Activated CD4-positive, alpha-beta T cell treated with anti-CD3 and anti-CD28 coated beads for 4 hours (primary cell): ENCODE data around the gene DCLRE1C.
"Not testable (repeated sequence)": the region's sequence is repeated elsewhere in the genome, so short reads cannot be mapped to it uniquely, and the experiment has no call there.

ENCODE experiments used
- DNase-seq, 2 donors: peaks; one replicate each; pipeline ENCODE4 v3.0.0-alpha.2; 2020

Gene DCLRE1C

DNA sequence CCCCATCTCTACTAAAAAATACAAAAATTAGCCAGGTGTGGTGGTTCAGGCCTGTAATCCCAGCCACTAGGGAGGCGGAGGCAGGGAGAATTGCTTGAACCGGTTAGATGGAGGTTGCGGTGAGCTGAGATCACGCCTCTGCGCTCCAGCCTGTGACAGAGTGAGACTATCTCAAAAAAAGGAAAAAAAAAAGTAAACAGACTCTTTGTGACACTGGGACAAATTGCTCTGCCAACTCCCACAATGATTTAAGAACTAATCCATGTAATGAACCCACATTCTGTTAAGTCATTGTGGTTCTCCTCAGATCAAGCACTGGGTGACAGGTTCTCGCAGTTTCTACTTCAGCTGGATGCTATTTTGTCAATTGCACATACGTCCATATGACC, 11.0 kb downstream of the DCLRE1C start:
- not testable (repeated sequence) for DNase-seq

DNA sequence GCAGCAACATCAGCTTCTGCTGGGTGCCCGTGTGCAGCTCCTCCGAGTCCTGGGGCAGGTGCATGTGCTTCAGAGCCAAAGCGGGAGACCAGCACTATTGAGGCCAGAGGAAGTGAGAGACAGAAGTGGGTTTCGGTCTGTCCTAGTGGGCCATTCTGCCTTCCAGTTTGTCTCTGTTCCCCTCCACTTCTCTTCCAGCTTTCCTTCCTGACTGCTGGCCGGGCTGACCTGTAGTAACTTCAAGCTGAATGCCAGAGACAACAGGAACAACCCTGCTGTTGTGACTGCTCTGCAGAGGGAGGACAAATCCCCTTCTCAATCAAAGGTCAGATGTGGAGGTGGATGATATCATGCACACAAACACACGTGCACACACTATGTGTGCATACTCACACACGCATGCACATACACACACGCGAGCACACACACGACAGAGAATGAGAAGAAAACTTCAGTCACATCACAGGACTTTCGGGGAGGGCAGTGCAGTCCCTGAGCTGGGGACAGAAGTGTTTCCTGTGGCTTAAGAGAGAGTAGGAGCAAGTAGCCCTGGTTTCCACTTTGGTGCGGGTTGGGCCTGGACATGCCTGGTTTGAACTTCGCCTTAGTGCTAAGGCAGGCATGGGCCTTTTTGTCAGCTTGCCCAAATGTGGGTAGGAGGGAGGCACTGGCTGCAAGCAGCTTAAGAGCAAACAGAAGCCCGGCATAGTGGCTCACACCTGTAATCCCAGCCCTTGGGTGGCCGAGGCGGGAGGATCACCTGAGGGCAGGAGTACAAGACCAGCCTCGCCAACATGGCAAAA, 11.5 kb downstream of the DCLRE1C start:
- DNase-seq = not testable (repeated sequence)

DNA sequence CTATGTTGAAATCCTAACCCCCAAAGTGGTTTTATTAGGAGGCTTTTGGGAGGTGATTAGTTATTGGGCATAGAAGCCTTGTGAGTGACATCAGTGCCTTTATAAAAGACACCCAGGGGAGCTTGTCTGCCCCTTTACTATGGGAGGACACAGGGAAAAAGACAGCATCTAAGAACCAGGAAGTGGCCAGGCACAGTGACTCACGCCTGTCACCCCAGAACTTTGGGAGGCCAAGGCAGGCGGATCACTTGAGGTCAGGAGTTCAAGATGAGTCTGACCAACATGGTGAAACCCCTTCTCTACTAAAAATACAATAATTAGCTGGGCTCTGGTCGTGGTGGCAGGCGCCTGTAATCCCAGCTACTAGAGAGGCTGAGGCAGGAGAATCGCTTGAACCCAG, 14.9 kb downstream of the DCLRE1C start:
- not testable (repeated sequence) for DNase-seq

DNA sequence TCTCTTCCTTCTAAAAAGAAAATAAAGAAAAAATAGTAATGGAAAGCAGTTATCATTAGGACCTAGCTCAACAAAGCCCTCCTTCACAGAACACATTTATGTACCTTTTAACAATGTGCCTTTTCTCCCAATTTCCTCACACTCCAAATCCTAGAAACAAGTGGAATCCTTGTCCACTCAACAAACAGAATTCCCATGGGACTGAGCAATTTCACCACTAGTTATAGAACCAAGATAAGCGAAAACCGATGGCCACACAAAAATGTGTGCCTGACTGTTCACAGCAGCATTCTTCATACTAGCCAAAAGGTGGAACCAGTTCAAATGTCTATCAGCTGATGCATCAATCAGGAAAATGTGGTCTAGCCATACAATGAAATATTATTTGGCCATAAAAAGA, 17.3 kb downstream of the DCLRE1C start:
- DNase-seq = no peak

DNA sequence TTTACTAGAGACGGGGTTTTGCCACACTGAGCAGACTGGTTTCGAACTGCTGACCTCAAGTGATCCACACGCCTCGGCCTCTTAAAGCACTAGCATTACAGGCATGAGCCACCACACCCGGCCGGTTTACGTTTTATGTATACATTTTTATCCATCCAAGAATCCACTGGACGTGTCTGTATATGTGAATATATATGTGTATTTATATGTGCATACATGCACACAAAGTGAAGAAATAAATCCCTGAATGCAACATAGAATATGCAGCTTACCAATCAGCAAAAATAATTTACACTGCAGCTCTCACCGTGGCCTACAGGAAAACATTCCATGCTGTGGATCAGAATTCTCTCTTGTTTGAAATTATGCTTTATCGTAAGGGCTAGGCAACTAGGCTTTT, 23.3 kb downstream of the DCLRE1C start:
- no peak for DNase-seq

DNA sequence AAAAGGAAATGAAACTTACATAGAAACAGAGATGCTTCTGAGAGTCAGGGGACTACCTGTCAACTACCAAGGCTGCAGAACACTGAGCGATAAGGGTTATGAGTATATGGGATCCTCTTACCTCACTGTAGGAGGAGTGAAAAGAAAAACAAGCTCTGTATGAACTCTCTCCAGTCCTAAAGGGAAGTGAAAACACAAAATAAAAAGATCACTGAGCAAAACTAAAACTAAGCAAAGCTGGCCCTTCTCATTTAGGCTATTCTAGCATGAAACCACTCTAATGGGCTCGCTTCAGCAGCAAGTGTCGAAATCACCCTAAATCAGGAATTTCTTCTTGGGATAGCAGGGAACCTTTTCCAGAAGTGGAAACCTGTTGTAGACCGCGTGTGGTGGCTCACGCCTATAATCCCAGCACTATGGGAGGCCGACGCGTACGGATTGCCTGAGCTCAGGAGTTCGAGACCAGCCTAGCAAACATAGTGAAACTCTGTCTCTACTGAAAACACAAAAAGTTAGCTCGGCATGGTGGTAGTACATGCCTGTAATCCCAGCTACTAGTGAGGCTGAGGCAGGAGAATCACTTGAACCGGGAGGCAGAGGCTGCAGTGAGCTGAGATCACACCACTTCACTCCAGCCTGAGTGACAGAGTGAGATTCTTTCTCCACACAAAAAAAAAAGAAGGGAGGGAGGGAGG, 27.0 kb downstream of the DCLRE1C start:
- no peak for DNase-seq

DNA sequence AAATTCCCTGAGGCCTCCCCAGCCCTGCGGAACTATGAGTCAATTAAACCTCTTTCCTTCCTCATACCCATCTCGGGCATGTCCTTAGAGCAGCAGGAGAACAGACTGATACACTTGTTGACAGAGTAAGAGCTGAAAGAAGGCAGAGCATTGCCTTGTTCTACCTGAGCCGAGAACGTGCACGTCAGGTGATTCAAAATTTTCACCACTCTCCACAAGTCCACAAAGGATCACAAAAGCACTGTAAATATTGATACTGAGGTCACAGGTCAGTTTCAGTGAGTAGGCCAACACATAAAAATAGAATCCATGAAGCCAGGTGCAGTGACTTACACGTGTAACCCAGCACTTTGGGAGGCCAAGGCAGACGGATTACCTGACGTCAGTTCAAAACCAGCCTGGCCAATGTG, 27.8 kb downstream of the DCLRE1C start:
- DNase-seq = no peak

DNA sequence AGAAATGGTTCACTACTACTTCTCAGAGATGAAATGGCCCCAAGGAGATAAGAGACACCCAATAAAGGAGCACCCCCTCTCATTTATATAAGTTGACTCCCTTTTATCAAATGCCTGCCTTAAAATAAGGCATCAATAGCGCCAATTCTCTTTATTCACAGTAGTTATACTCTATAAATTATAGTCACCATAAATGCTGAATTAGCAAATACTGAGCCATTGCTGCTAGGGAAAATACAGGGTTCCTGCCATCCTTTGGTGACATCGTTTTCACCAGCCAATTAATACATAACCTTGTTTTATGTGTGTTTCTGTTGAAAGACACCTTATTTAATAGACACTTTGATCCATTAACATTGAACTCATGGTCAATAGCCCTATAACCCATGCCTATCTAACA, 28.6 kb downstream of the DCLRE1C start:
- no peak for DNase-seq

DNA sequence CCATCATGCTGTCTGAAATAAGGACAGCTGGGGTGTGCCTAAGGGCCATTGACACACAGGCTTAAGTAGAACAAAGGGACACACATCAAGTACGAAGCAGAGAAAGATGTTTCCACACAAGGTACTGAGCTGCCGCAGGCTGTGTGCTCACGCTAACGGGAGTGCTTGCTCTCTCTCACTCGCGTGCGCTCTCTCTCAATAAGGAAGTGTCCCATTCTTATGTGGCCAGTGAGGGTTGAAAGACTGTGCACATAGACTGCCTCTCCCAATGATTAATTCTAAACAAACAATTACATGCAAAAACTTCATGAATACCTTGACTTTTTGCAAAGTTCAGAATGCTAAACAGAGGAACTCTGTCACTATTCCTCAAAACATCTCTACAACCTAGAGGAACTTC, 29.9 kb downstream of the DCLRE1C start:
- DNase-seq = no peak

DNA sequence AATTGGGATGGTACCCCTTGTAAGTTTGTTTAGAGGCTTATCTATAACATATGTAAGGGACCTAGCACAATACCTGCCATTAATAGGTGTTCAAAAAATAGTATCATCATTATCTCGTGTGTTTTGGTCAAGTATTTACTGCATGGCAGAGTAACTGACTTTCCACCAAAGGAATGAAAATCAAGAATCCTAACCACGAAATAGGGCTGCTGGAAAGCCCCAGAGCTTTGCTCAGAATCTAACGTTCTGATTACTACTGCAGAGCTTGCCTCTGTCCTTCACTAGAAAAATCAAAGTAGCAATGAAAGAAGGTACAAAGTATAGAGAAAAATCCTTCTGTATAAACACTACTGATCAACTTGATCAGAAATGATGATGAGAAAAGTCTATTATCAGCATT, 34.9 kb downstream of the DCLRE1C start:
- no peak for DNase-seq

DNA sequence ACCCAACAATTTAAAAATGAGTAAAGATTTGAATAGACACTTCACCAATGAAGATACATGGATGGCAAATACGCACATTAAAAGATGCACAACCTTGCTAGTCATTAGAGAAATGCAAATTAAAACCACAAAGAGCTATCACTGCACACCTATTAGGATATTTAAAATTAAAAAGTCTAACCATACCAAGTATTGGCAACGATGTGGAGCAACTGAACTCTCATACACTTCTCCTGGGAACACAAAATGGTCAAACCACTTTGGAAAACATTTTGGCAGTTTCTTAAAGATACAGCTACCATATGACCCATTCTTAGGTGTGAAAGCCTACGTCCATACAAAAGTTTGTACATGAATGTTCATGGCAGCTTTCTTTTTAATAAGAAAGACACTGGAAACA, 36.1 kb downstream of the DCLRE1C start:
- DNase-seq = no peak

DNA sequence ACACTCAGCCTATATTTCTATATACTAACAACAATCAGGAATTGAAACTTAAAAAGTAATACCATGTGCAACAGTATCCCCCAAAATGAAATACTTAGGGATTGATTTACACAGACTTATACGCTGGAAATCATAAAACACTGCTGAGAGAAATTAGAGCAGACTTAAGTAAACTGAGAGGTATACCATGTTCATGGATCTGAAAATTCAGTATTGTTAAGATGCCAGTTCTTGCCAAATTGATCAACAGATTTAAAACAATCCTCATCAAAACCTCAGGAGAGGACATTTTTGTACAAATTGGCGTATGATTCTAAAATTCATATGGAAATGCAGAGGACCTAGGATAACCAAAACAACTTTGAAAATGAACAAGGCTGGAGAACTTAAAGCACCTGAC, 37.3 kb downstream of the DCLRE1C start:
- no peak for DNase-seq

DNA sequence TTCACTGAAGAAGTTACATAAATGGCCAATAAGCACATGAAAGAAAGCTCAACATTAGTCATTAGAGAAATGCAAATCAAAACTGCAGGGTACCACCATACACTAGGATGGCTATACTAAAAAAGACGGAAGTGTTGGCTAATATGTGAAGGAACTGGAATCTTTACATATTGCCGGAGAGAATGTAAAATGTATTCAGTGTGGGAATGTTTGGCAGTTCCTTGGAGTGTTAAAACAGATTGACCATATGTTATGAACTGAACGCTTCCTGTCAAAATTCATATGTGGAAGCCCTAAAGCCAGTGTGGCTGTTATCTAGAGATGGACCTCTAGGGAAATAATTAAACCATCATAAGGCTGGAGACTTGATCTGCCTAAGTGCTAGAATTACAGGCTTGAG, 42.1 kb downstream of the DCLRE1C start:
- no peak for DNase-seq

DNA sequence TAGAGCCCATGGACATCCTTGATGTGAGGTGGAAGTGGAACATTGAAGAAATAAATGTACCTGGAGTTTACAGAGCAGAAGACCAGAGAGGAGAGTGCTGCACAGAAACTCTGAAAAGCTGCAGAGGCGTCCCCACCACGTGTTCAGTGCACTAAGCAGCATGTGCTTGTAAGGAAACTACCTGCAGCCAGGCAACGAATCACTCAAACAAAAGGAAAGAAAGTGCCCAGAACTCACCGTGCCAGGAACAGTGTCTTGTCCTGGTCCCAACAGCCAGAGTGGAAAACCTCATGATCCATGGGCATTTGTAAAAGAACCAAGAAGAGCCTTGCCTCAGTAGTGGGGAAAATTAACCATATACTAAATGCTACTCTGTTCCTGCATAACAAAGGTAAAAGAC, 42.9 kb downstream of the DCLRE1C start:
- no peak for DNase-seq

DNA sequence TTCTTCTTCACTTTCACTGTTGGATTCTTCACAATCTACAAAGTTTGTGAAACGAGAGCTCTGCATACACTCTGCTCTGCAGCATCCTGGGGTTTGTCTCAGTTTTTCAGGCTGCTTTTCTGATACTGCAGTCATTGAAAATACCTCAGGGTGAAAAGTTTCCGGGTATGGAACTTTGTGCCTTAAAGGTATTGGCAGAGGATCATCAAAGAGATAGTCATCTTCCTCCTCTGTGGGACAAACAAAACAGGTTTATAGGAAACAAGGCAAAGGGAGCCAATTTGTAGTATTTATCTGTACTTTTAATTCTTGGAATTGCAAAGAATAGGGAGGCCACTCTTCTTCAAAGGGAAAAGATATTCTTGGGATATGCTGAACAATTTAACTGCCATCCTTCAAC, 44.8 kb downstream of the DCLRE1C start:
- no peak for DNase-seq

DNA sequence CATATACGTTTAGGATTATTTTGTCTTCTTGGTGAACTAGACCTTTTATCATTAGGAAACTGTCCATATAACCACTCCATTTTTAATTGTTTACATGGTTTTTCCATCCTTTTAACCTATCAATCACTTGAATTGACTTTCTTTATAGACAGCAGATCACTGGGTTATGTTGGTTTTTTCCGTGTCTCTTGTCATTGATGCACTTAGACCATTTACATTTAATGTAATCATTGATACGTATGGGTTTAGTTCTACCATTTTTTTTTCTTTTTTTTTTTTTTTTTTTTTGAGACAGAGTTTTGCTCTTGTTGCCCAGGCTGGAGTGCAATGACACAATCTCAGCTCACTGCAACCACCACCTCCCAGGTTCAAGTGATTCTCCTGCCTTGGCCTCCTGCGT, 46.3 kb downstream of the DCLRE1C start:
- DNase-seq = not testable (repeated sequence)

DNA sequence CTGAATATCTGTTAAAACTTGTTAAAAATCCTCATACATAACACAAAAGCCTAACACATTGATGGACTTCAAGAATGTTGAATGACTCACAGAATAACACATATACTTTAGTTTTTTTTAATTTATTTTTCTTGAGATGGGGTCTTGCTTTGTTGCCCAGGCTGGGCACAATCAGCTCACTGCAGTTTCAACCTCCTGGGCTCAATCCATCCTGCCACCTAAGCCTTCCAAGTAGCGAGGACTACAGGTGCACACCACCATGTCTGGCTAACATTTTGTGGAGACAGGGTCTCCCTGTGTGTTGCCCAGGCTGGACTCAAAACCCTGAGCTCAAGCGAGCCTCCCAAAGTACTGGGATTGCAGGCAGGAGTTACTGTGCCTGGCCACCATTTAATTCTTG, 47.1 kb downstream of the DCLRE1C start:
- no peak for DNase-seq

DNA sequence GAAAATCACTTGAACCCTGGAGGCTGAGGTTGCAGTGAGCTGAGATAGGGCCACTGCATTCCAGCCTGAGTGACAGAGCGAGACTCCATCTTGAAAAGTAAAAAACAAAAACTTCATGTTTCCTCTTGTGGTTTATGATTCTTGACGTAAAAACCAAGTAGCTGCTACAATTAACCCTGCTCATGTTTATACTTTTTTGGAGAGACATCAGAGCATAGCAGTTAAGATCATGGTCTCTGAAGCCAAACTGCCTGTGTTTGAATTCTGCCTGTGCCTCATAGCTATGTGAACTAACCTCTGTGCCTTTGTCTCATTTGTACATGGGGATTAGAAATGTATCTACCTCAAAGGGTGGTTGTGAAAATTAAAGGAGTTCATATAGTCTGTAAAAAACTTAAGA, 48.0 kb downstream of the DCLRE1C start:
- no peak for DNase-seq

DNA sequence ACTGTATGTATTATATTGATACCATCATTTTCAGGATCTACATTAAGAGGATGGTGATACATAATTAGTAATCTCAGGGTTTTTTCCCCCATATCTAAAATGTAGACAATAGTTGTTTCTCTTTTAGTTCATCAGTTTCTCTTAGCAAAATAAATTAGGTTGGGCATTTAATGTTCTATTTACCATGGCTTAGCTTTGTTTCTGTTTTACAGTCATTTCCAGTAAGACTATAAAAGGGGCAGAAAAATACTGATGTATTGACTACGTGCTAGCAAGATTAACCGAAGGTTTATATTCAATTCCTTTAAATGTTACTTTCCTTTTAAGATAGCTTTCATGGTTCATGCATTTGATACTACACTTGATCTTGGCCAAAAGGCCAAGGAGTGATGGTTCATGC, 49.0 kb downstream of the DCLRE1C start:
- no peak for DNase-seq

DNA sequence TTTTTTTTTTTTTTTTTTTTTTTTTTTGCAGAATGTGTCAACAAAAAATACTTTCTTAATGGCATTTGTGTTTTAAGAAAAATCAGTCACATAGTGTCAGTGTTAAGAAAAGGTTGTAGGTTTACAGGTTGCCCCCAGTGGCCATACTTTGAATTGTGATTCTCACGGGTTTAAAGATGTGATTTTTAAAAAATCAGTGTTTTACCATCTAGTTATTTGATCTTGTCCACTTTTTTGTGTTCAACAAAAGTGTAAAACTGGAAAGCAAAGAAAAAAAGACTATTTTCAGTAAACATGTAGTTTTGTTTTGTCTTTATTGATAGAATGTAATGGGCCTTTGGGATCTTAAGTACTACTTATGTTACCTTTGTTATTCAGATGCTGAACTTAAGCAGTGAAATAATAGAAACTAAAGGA, 49.6 kb downstream of the DCLRE1C start:
- DNase-seq = peak in 1 of 2 donors; percentile 13

DNA sequence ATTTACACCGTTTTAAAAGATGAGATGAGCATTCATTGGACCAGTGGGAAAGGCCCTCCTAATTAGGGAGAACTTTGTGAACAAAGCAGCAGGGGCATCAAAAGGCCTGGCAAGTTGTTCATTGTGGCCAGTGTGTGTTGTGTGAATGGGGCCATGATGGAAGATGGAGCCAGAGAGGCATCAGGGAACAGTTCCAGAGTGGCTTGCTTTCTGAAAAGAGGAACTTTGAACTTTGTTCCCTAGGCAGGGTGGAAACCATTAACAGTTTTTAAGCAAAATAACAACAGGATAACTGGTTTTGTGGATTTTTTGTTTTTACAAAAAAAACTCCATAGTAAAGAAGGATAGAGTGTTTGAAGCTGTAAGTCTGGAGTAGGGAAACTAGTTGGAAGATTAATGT, 62.7 kb downstream of the DCLRE1C start:
- DNase-seq = no peak

DNA sequence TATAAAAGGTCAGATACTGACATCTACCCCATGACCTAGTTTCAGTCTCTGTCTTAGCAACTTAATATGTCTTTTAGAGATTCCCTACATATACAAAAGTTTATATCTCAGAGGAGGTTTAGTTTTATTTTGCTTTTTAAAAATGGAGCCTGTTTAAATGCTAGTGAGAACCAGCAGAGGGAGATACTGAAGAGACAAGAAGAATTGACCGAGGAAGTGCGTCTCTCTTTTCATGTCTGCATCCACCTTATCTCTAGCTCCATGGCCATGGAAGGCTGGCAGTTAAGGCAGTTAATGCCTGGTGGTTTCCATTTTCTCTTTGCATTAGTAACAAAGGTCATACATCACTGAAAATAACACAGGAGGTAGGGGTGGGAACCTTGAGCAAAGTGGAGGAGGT, 64.6 kb downstream of the DCLRE1C start:
- DNase-seq = no peak

DNA sequence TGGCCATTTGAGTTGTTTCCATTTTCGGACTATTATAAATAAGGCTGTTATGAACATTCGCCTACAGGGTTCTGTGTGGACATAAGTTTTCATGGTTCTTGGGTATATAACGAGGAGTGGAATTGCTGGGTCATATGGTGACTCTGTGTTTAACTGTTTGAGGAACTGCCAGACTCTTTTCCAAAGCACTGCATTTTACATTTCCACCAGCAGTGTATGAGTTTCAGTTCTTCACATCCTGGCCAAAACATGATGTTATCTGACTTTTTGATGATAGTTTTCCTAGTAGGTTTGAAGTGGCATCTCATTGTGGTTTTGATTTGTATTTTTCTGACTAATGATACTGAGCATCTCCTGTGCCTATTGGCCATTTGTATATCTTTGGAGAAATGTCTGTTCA, 69.8 kb downstream of the DCLRE1C start:
- DNase-seq = no peak

DNA sequence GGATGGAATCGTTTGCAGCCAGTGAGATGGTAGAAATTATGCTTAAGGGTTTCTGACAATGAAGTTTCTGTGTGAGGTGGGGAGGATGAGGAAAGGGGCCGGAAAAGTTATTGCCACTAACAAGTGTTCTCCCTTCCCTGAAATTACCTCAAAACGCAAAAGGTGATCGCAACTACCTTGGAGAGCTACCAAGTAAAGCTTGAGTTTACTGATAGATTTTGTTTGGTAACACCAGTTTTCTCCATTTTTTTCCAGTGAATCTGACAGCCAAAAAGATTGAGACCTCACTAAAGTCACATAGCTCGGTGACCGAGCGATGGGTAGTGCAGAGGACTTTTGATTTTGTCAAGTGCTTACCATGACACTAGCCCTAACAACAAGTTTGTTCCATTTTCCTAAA, 73.7 kb downstream of the DCLRE1C start:
- DNase-seq = no peak

DNA sequence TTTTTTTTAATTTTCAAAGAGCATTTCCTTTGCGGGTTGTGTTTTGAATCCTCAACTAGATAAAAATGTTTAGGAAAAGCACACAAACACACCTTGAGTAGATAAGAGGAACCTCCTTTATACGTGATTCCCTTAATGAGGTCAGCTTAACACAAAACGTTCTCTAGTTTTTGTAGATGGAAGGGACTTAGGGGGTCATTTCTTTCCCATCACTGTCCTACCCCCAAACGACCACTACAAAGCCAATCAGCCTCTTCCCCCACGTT, 74.0 kb downstream of the DCLRE1C start:
- no peak for DNase-seq
